ENCODE data around the gene ZFP90.

DNA sequence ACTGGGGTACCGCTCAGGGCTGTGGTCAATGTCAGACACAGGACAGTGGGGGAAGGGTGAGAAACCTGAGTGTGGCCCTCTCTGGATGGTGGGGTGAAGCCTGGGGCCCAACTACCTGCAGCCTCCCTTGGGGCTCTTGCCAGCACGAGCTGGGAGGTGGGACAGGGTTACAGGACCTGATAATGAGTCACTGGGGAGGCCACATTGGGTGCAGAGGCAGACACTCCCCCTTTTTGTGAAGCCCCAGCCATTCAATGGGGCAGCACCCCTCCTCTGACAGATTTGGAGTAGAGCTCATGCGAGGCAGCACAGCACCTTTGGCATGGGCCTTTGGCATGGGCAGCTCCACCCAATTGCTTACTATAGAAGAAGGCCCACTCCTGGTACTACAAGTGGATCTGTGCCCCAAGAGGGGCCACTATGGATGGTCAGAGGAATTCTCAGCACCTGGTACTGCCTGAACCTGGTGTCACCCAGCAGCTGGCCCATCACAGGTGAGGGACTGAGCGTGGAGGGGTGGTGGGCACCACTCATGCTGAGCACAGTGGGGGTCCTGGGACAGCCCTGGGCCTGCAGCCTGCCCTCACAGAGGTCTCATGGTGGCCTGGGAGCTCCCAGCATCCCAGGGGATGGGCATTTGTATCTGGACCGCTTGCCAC, 45.5 kb upstream of the ZFP90 start:
- TF ChIP-seq CTCF (IDR thresholded peaks at IDR 0.05; ENCODE audit: low read depth, low read length): no peak
- no peak for TF ChIP-seq EZH2phosphoT487 (IDR thresholded peaks at IDR 0.05; ENCODE audit: low read depth)
